A549 (cell line): ENCODE data around the gene MTG1.

Experiments
- CBX8 ChIP-seq: fragments of 200-600 bp; sonication (generic); IDR thresholded peaks from 2 replicates; pipeline ENCODE4 v1.6.1; 2016
- EP300 ChIP-seq, 2 experiments: fragments of >200 bp; sonication (Bioruptor Twin); formaldehyde crosslinking; IDR thresholded peaks; 2 replicates in 1 of 2; 3 replicates in 1 of 2; pipeline ENCODE4 v1.6.1; 2016 to 2017
- NFE2L2 ChIP-seq: fragments of 150-350 bp; conservative IDR thresholded peaks from 2 replicates; pipeline ENCODE4 v1.6.1; 2014; ENCODE audit warnings: low read length
- POLR2A ChIP-seq: IDR thresholded peaks from 2 replicates; pipeline ENCODE4 v1.6.1; 2012; ENCODE audit warnings: mild to moderate bottlenecking, low read length
- POLR2AphosphoS2 ChIP-seq: conservative IDR thresholded peaks from 2 replicates; pipeline ENCODE4 v1.6.1; 2012; ENCODE audit warnings: low read length, improper control_type of control experiment, inconsistent platforms
- RFX5 ChIP-seq: fragments of 450-650 bp; IDR thresholded peaks from 2 replicates; pipeline ENCODE4 v1.7.1; 2014; ENCODE audit warnings: antibody characterized with exemption, mild to moderate bottlenecking, moderate library complexity
- TF ChIP-seq, protein P1 (sequence below): fragments of 200-600 bp; sonication (generic); IDR thresholded peaks from 2 replicates; pipeline ENCODE4 v1.6.1; 2016; ENCODE audit warnings: antibody characterized with exemption, mild to moderate bottlenecking, moderate library complexity
- TF ChIP-seq, protein P2 (sequence below): fragments of >200 bp; sonication (Bioruptor Twin); formaldehyde crosslinking; IDR thresholded peaks from 3 replicates; pipeline ENCODE4 v1.5.1; 2016

DNA sequence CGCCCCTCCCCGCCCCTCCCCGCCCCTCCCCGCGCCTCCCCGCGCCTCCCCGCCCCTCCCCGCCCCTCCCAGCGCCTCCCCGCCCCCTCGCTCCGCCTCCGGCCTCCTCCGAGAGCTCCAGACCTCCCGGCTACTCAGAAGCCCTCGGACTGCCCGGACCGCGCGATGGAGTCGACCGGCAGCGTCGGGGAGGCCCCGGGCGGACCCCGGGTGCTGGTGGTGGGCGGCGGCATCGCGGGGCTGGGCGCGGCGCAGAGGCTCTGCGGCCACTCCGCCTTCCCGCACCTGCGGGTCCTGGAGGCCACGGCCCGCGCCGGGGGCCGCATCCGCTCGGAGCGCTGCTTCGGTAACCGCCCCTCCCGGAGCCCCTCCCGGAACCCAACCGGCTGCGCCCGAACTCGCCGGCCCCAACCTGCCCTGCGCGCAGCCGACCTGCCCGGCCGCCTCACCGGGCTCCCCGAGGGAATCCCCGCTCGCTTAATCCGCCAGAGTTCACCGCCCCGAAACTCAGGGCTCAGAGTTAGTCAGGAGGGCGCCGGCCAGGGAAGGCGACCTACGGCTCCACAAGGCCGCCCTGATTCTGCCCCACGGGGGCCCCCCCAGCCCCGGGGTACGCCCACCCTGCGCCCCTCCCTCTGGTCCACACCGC is 14.7 kb upstream of the MTG1 start, which contains the start of gene PAOX:
- TF ChIP-seq EP300 (IDR thresholded peaks at IDR 0.05) (no peak), NFE2L2 (no peak), RFX5 (no peak), POLR2A (0 out of 2 replicates have a peak, but pooled peaks have one; percentile 18), CBX8 (no peak), POLR2AphosphoS2 (no peak)
- TF ChIP-seq, protein P1, sequence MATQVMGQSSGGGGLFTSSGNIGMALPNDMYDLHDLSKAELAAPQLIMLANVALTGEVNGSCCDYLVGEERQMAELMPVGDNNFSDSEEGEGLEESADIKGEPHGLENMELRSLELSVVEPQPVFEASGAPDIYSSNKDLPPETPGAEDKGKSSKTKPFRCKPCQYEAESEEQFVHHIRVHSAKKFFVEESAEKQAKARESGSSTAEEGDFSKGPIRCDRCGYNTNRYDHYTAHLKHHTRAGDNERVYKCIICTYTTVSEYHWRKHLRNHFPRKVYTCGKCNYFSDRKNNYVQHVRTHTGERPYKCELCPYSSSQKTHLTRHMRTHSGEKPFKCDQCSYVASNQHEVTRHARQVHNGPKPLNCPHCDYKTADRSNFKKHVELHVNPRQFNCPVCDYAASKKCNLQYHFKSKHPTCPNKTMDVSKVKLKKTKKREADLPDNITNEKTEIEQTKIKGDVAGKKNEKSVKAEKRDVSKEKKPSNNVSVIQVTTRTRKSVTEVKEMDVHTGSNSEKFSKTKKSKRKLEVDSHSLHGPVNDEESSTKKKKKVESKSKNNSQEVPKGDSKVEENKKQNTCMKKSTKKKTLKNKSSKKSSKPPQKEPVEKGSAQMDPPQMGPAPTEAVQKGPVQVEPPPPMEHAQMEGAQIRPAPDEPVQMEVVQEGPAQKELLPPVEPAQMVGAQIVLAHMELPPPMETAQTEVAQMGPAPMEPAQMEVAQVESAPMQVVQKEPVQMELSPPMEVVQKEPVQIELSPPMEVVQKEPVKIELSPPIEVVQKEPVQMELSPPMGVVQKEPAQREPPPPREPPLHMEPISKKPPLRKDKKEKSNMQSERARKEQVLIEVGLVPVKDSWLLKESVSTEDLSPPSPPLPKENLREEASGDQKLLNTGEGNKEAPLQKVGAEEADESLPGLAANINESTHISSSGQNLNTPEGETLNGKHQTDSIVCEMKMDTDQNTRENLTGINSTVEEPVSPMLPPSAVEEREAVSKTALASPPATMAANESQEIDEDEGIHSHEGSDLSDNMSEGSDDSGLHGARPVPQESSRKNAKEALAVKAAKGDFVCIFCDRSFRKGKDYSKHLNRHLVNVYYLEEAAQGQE, result no peak
- TF ChIP-seq, protein P2, sequence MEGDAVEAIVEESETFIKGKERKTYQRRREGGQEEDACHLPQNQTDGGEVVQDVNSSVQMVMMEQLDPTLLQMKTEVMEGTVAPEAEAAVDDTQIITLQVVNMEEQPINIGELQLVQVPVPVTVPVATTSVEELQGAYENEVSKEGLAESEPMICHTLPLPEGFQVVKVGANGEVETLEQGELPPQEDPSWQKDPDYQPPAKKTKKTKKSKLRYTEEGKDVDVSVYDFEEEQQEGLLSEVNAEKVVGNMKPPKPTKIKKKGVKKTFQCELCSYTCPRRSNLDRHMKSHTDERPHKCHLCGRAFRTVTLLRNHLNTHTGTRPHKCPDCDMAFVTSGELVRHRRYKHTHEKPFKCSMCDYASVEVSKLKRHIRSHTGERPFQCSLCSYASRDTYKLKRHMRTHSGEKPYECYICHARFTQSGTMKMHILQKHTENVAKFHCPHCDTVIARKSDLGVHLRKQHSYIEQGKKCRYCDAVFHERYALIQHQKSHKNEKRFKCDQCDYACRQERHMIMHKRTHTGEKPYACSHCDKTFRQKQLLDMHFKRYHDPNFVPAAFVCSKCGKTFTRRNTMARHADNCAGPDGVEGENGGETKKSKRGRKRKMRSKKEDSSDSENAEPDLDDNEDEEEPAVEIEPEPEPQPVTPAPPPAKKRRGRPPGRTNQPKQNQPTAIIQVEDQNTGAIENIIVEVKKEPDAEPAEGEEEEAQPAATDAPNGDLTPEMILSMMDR, result no peak
